Islet precursor cell (in vitro differentiated cells): ENCODE results near the gene CELSR2.

ENCODE experiments used
- DNase-seq: peaks from one replicate; pipeline ENCODE4 v3.0.0-alpha.2; 2018

Gene CELSR2

GRCh38 chr1:109252167-109252892 lies 3.0 kb downstream of the CELSR2 start:
- DNase-seq: no peak

- no peak for DNase-seq
Measured at GRCh38 chr1:109252893-109253802, 3.8 kb downstream of the CELSR2 start.

- DNase-seq: peak; percentile 85
Measured at GRCh38 chr1:109253803-109254620, 4.7 kb downstream of the CELSR2 start.

GRCh38 chr1:109254621-109255096 lies 5.3 kb downstream of the CELSR2 start:
- no peak for DNase-seq

- DNase-seq: no peak
Measured at GRCh38 chr1:109255097-109255651, 5.8 kb downstream of the CELSR2 start.

- DNase-seq: no peak
Measured at GRCh38 chr1:109255678-109256077, 6.3 kb downstream of the CELSR2 start.

GRCh38 chr1:109256085-109256484 lies 6.7 kb downstream of the CELSR2 start:
- DNase-seq: no peak

- no peak for DNase-seq
Measured at GRCh38 chr1:109256971-109257681, 7.8 kb downstream of the CELSR2 start.

- DNase-seq: no peak
Measured at GRCh38 chr1:109257682-109258421, 8.5 kb downstream of the CELSR2 start.

- DNase-seq: no peak
Measured at GRCh38 chr1:109258481-109259466, 9.4 kb downstream of the CELSR2 start.

- DNase-seq: no peak
Measured at GRCh38 chr1:109259674-109260557, 10.6 kb downstream of the CELSR2 start.

GRCh38 chr1:109261006-109261405 lies 11.7 kb downstream of the CELSR2 start:
- DNase-seq: no peak

GRCh38 chr1:109261578-109261977 lies 12.2 kb downstream of the CELSR2 start:
- DNase-seq: no peak

- DNase-seq: no peak
Measured at GRCh38 chr1:109262231-109263055, 13.1 kb downstream of the CELSR2 start.

GRCh38 chr1:109263234-109263596 lies 13.9 kb downstream of the CELSR2 start:
- DNase-seq: no peak

- DNase-seq: peak; percentile 99
Measured at GRCh38 chr1:109263597-109264378, 14.4 kb downstream of the CELSR2 start.

GRCh38 chr1:109264379-109264755 lies 15.0 kb downstream of the CELSR2 start:
- no peak for DNase-seq
